ENCODE data around the gene EFNA3.
"Not testable (repeated sequence)": the region's sequence is repeated elsewhere in the genome, so short reads cannot be mapped to it uniquely, and the experiment has no call there.

EFNA3 gene

DNA sequence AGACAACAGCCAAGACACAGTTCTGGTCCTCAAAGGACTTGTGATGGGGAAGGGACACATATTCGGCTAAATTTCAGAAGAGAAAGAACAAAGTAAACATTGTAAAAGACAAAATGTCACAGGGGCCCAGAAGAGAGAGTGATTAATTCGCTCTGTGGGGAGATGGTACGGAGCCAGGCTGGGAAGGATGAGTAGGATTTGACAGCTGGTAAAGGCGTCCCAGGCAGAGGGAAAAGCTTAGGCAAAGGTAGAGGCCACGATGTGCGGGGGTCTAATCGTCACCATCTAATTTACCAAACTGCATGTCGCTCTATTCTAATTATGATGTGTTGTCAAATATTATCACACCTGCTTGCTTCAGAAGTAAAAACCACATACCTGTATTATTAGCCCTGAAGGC lies 31.7 kb downstream of the EFNA3 start:
- no peak overlapping the region for H3K9ac ChIP-seq (ENCODE audit: low read depth in 1 of 2, low read length in 2 of 2)
- peaks cover 16 to 22% of the 10 kb centered on the region in 2 donors for H3K4me1 ChIP-seq (ENCODE audit: control insufficient read depth in 1 of 2, insufficient read depth in 2 of 2, low read length in 2 of 2)
- H3K4me3 ChIP-seq (ENCODE audit: low read depth in 1 of 2, low read length in 2 of 2), result no peak overlapping the region
- no peaks in the 10 kb centered on the region for H3K27me3 ChIP-seq (ENCODE audit: control insufficient read depth in 1 of 2, insufficient read depth in 2 of 2, low read length in 2 of 2)
- H3K36me3 ChIP-seq (ENCODE audit: control insufficient read depth in 1 of 2, insufficient read depth in 2 of 2, low read length in 2 of 2), result no peaks in the 10 kb centered on the region
- H3K27ac ChIP-seq (ENCODE audit: low read depth, low read length), result no peak overlapping the region
- H3K9me3 ChIP-seq (ENCODE audit: control insufficient read depth in 1 of 2, low read length in 2 of 2), result no peaks in the 10 kb centered on the region

DNA sequence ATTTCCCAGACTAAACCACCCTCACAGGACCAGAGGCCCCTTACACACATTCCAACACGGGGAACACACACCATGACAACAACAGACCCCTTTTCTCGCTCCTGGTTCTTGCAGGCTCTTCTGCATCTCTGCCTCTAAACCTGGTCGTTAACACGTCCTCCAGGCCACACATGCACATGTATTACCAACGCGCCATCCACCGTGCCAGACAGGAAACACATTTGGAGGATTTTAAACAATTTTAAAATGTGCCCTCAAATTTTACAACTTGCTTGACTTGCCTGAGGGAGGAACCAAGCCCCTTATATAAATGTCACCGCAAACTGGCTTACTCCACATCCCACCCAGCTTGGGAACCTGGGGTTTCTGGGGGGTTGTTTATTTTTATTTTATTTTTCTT lies 32.2 kb downstream of the EFNA3 start:
- no peaks in the 10 kb centered on the region for H3K9me3 ChIP-seq (ENCODE audit: control insufficient read depth in 1 of 2, low read length in 2 of 2)
- H3K4me1 ChIP-seq (ENCODE audit: control insufficient read depth in 1 of 2, insufficient read depth in 2 of 2, low read length in 2 of 2), result peaks cover 13 to 18% of the 10 kb centered on the region in 2 donors
- H3K4me3 ChIP-seq (ENCODE audit: low read depth in 1 of 2, low read length in 2 of 2), result no peak overlapping the region
- no peaks in the 10 kb centered on the region for H3K27me3 ChIP-seq (ENCODE audit: control insufficient read depth in 1 of 2, insufficient read depth in 2 of 2, low read length in 2 of 2)
- H3K36me3 ChIP-seq (ENCODE audit: control insufficient read depth in 1 of 2, insufficient read depth in 2 of 2, low read length in 2 of 2), result no peaks in the 10 kb centered on the region
- H3K27ac ChIP-seq (ENCODE audit: low read depth, low read length), result no peak overlapping the region
- H3K9ac ChIP-seq (ENCODE audit: low read depth in 1 of 2, low read length in 2 of 2), result no peak overlapping the region

DNA sequence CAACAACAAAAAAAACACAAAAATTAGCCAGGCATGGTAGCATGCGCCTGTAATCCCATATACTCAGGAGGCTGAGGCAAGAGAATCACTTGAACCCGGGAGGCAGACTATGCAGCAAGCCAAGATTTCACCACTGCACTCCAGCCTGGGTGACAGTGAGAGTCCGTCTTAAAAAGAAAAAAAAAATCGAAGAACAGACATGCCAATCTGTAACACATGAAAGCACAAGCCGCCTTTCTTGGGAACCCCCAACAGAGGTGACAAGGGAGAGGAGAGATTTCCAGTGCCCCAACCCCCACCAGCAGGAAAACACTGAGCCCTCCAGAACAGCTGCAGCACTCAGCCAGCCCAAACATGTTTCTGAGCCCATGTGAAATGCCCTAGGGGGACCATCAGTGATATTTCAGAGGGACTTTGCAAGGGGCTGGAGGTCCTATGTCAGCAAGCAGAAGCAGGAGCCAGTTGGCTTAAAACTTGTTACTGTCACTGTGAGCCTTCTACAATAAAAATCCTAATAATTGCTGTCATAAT lies 34.9 kb downstream of the EFNA3 start:
- Histone ChIP-seq H3K9me3 (ENCODE audit: control insufficient read depth in 1 of 2, low read length in 2 of 2) (no peaks in the 10 kb centered on the region), H3K4me1 (ENCODE audit: control insufficient read depth in 1 of 2, insufficient read depth in 2 of 2, low read length in 2 of 2) (no peaks in the 10 kb centered on the region), H3K27me3 (ENCODE audit: control insufficient read depth in 1 of 2, insufficient read depth in 2 of 2, low read length in 2 of 2) (no peaks in the 10 kb centered on the region), H3K36me3 (ENCODE audit: control insufficient read depth in 1 of 2, insufficient read depth in 2 of 2, low read length in 2 of 2) (no peaks in the 10 kb centered on the region), H3K4me3 (ENCODE audit: low read depth in 1 of 2, low read length in 2 of 2) (no peak overlapping the region), H3K9ac (ENCODE audit: low read depth in 1 of 2, low read length in 2 of 2) (no peak overlapping the region), H3K27ac (ENCODE audit: low read depth, low read length) (no peak overlapping the region)

DNA sequence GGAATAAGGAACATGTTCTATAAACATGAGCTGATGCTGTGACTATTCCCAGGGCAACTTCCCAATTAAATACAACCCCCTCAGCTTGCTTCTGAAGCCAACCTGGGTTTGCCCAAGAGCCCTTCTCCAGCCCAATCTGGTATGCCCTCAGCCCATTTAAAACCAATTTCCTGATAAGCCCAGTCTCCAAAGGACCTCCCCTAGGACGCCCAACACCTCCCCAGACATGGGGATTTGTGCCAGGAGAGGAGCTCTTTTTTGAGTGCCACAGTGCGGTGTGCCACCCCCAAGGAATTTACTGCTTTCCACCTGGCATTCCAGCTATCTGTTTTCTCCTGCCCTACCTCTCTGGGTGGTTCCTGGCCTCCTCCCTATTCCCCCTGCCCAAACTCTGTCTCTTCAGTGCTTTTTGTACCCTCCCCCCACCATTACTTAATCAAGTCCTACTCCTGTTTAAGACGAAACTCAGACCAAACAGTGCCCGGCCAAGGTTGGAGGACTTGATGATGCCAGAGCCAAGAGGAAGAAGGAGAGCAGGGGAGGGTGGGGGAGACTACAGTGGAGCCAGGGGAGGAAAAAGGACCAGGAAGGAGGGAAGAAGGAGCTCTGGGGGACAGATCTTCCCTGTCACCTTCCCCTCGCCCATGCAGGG lies 37.6 kb downstream of the EFNA3 start:
- no peaks in the 10 kb centered on the region for H3K36me3 ChIP-seq (ENCODE audit: control insufficient read depth in 1 of 2, insufficient read depth in 2 of 2, low read length in 2 of 2)
- no peak overlapping the region for H3K27ac ChIP-seq (ENCODE audit: low read depth, low read length)
- no peaks in the 10 kb centered on the region for H3K4me1 ChIP-seq (ENCODE audit: control insufficient read depth in 1 of 2, insufficient read depth in 2 of 2, low read length in 2 of 2)
- H3K27me3 ChIP-seq (ENCODE audit: control insufficient read depth in 1 of 2, insufficient read depth in 2 of 2, low read length in 2 of 2), result no peaks in the 10 kb centered on the region
- H3K9ac ChIP-seq (ENCODE audit: low read depth in 1 of 2, low read length in 2 of 2), result no peak overlapping the region
- H3K4me3 ChIP-seq (ENCODE audit: low read depth in 1 of 2, low read length in 2 of 2), result no peak overlapping the region
- no peaks in the 10 kb centered on the region for H3K9me3 ChIP-seq (ENCODE audit: control insufficient read depth in 1 of 2, low read length in 2 of 2)

DNA sequence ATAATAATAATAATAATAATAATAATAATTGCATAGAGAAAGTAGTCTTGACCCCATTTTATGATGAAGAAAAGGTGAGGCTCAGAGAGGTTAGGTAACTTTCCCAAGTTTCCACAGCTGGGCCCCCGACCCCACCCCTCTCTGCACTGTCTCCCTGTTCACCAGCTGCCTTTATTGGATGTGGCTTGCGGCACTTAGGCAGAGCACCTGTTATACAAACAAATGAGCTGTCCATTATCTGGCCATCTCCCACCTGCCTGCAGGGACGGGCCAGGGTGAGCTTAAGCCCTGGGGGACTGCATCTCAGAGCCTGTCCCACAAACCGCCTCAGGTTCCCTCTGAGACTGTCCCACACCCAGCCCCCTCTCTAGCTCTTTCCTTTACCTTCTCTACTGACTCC lies 39.0 kb downstream of the EFNA3 start:
- H3K27me3 ChIP-seq (ENCODE audit: control insufficient read depth in 1 of 2, insufficient read depth in 2 of 2, low read length in 2 of 2), result no peaks in the 10 kb centered on the region
- no peak overlapping the region for H3K27ac ChIP-seq (ENCODE audit: low read depth, low read length)
- H3K4me3 ChIP-seq (ENCODE audit: low read depth in 1 of 2, low read length in 2 of 2), result no peak overlapping the region
- H3K9me3 ChIP-seq (ENCODE audit: control insufficient read depth in 1 of 2, low read length in 2 of 2), result no peaks in the 10 kb centered on the region
- H3K36me3 ChIP-seq (ENCODE audit: control insufficient read depth in 1 of 2, insufficient read depth in 2 of 2, low read length in 2 of 2), result no peaks in the 10 kb centered on the region
- H3K4me1 ChIP-seq (ENCODE audit: control insufficient read depth in 1 of 2, insufficient read depth in 2 of 2, low read length in 2 of 2), result no peaks in the 10 kb centered on the region
- H3K9ac ChIP-seq (ENCODE audit: low read depth in 1 of 2, low read length in 2 of 2), result no peak overlapping the region

DNA sequence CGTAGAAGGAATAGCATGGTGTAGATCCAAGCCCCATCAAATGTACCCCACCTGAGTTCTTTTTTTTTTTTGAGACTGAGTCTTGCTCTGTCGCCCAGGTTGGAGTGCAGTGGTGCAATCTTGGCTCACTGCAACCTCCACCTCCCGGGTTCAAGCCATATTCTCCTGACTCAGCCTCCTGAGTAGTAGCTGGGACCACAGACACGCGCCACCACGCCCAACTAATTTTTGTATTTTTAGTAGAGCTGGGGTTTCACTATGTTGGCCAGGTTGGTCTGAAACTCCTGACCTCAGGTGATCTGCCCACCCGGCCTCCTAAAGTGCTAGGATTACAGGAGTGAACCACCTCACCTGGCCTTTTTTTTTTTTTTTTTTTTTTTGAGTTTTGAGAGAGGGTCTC lies 39.5 kb downstream of the EFNA3 start:
- H3K36me3 ChIP-seq (ENCODE audit: control insufficient read depth in 1 of 2, insufficient read depth in 2 of 2, low read length in 2 of 2); H3K27ac ChIP-seq (ENCODE audit: low read depth, low read length); H3K4me3 ChIP-seq (ENCODE audit: low read depth in 1 of 2, low read length in 2 of 2): not testable (repeated sequence)

DNA sequence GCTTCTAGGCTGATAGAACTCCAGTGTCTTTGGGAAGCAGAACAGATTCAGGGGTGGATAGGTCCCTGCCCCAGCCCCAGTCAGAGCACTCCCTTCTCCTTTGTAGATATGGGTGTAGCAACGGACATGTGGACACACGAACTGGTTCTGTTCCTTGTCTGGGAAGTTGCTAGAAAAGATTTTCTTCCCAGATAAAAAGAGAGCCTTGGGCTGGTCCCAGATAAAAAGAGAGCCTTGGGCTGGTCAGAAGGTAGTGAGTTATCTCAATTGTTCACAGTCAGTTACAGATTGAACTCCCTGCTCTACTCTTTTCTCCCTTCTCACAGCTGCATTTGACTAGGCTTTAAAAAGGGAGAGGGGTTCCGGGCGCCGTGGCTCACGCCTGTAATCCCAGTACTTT lies 41.6 kb downstream of the EFNA3 start:
- Histone ChIP-seq H3K4me1 (ENCODE audit: control insufficient read depth in 1 of 2, insufficient read depth in 2 of 2, low read length in 2 of 2) (peaks cover 10 to 17% of the 10 kb centered on the region in 2 donors), H3K36me3 (ENCODE audit: control insufficient read depth in 1 of 2, insufficient read depth in 2 of 2, low read length in 2 of 2) (no peaks in the 10 kb centered on the region), H3K27me3 (ENCODE audit: control insufficient read depth in 1 of 2, insufficient read depth in 2 of 2, low read length in 2 of 2) (no peaks in the 10 kb centered on the region), H3K27ac (ENCODE audit: low read depth, low read length) (no peak overlapping the region), H3K9ac (ENCODE audit: low read depth in 1 of 2, low read length in 2 of 2) (no peak overlapping the region), H3K9me3 (ENCODE audit: control insufficient read depth in 1 of 2, low read length in 2 of 2) (no peaks in the 10 kb centered on the region), H3K4me3 (ENCODE audit: low read depth in 1 of 2, low read length in 2 of 2) (no peak overlapping the region)

More for the DNA sequence above, 39.5 kb downstream of the EFNA3 start:
- not testable (repeated sequence) for H3K27me3 ChIP-seq (ENCODE audit: control insufficient read depth in 1 of 2, insufficient read depth in 2 of 2, low read length in 2 of 2); H3K9ac ChIP-seq (ENCODE audit: low read depth in 1 of 2, low read length in 2 of 2); H3K9me3 ChIP-seq (ENCODE audit: control insufficient read depth in 1 of 2, low read length in 2 of 2); H3K4me1 ChIP-seq (ENCODE audit: control insufficient read depth in 1 of 2, insufficient read depth in 2 of 2, low read length in 2 of 2)

DNA sequence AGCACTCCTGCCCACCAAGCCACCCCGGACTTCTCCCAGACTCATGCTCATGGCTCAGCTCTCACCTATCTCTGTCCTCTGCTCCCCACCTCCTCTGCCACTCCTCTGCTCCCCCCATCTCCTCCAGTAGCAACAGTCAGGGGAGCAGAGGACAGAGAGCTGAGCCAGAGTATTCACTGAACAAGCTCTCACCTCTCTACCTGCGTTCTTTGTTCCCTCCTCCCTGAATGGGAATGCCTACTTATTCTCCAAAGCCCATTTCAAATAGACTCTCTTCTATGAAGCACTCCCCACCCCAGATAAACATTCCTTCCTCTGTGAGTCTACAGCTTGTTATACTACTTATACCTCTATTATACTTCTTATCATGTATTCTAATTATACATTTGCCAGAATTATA lies 42.6 kb downstream of the EFNA3 start:
- Histone ChIP-seq H3K4me1 (ENCODE audit: control insufficient read depth in 1 of 2, insufficient read depth in 2 of 2, low read length in 2 of 2) (peaks cover 19 to 22% of the 10 kb centered on the region in 2 donors), H3K9ac (ENCODE audit: low read depth in 1 of 2, low read length in 2 of 2) (no peak overlapping the region), H3K27ac (ENCODE audit: low read depth, low read length) (no peak overlapping the region), H3K27me3 (ENCODE audit: control insufficient read depth in 1 of 2, insufficient read depth in 2 of 2, low read length in 2 of 2) (no peaks in the 10 kb centered on the region), H3K4me3 (ENCODE audit: low read depth in 1 of 2, low read length in 2 of 2) (no peak overlapping the region), H3K36me3 (ENCODE audit: control insufficient read depth in 1 of 2, insufficient read depth in 2 of 2, low read length in 2 of 2) (no peaks in the 10 kb centered on the region), H3K9me3 (ENCODE audit: control insufficient read depth in 1 of 2, low read length in 2 of 2) (no peaks in the 10 kb centered on the region)

DNA sequence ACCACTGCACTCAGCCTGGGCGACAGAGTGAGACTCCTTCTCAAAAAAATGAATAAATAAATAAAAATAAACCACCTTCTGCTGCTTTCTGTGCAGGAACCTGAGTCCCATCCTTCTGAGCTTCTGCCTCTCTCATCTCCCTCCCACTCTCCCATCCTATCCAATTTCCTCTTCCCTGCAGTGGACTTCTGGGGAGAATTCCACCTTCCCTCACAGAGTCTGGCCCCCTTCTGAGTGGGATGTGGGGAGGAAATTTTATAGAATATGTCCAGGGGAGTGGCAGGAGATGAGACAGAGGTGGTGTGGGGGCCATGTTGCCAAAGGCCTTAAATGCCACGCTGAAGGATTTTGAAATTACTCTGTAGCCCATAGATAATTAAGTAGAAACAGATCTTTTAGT lies 43.7 kb downstream of the EFNA3 start:
- no peak overlapping the region for H3K9ac ChIP-seq (ENCODE audit: low read depth in 1 of 2, low read length in 2 of 2)
- no peak overlapping the region for H3K4me3 ChIP-seq (ENCODE audit: low read depth in 1 of 2, low read length in 2 of 2)
- no peak overlapping the region for H3K27ac ChIP-seq (ENCODE audit: low read depth, low read length)
- peaks cover 30% of the 10 kb centered on the region in 2 donors for H3K4me1 ChIP-seq (ENCODE audit: control insufficient read depth in 1 of 2, insufficient read depth in 2 of 2, low read length in 2 of 2)
- H3K36me3 ChIP-seq (ENCODE audit: control insufficient read depth in 1 of 2, insufficient read depth in 2 of 2, low read length in 2 of 2), result no peaks in the 10 kb centered on the region
- H3K27me3 ChIP-seq (ENCODE audit: control insufficient read depth in 1 of 2, insufficient read depth in 2 of 2, low read length in 2 of 2), result no peaks in the 10 kb centered on the region
- no peaks in the 10 kb centered on the region for H3K9me3 ChIP-seq (ENCODE audit: control insufficient read depth in 1 of 2, low read length in 2 of 2)

DNA sequence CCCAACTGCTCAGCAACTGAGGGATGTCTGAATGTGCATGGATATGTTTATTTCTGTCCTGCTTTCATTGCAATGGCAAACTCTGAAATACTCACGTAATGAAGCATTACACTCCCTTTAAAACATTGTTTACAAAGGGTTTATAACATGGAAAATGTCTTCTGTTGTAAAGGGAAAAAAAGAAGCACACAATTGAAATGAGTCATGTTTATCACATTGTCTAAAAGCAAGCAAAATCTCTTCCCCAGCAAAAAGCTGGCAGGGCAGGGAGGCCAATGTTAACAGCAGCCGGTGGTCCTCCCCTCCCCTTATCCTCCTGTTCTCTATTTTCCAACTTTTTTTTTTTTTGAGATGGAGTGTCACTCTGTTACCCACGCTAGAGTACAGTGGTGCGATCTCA lies 45.2 kb downstream of the EFNA3 start:
- Histone ChIP-seq H3K36me3 (ENCODE audit: control insufficient read depth in 1 of 2, insufficient read depth in 2 of 2, low read length in 2 of 2) (no peaks in the 10 kb centered on the region), H3K27me3 (ENCODE audit: control insufficient read depth in 1 of 2, insufficient read depth in 2 of 2, low read length in 2 of 2) (no peaks in the 10 kb centered on the region), H3K9ac (ENCODE audit: low read depth in 1 of 2, low read length in 2 of 2) (no peak overlapping the region), H3K9me3 (ENCODE audit: control insufficient read depth in 1 of 2, low read length in 2 of 2) (no peaks in the 10 kb centered on the region), H3K27ac (ENCODE audit: low read depth, low read length) (no peak overlapping the region), H3K4me3 (ENCODE audit: low read depth in 1 of 2, low read length in 2 of 2) (no peak overlapping the region), H3K4me1 (ENCODE audit: control insufficient read depth in 1 of 2, insufficient read depth in 2 of 2, low read length in 2 of 2) (peaks cover 30 to 41% of the 10 kb centered on the region in 2 donors)

Measured in duodenal mucosa (tissue), 2 donors.